ENCODE results near the gene SNAP29.
"Not testable (repeated sequence)": the region's sequence is repeated elsewhere in the genome, so short reads cannot be mapped to it uniquely, and the experiment has no call there.

Gene SNAP29

DNA sequence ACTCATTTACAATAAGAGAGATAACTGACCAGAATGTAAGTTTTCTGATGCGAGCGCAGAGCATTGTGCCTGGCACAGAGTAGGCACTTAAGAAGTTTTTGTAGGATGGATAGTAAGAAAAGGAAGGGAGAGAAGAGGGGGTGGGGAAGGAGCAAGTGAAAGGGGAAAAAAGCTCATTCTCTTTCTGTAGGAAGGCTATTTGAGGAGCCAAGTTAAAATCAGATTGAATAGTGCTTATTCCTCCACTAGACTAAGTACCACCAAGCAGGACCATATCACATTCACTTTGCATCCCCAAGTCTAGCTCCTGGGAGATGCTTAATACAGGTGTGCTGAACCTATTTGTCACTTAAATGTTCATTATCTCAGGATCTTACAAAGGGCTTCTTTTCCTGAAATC lies 44.3 kb downstream of the SNAP29 start:
- DNase-seq, result no peak

DNA sequence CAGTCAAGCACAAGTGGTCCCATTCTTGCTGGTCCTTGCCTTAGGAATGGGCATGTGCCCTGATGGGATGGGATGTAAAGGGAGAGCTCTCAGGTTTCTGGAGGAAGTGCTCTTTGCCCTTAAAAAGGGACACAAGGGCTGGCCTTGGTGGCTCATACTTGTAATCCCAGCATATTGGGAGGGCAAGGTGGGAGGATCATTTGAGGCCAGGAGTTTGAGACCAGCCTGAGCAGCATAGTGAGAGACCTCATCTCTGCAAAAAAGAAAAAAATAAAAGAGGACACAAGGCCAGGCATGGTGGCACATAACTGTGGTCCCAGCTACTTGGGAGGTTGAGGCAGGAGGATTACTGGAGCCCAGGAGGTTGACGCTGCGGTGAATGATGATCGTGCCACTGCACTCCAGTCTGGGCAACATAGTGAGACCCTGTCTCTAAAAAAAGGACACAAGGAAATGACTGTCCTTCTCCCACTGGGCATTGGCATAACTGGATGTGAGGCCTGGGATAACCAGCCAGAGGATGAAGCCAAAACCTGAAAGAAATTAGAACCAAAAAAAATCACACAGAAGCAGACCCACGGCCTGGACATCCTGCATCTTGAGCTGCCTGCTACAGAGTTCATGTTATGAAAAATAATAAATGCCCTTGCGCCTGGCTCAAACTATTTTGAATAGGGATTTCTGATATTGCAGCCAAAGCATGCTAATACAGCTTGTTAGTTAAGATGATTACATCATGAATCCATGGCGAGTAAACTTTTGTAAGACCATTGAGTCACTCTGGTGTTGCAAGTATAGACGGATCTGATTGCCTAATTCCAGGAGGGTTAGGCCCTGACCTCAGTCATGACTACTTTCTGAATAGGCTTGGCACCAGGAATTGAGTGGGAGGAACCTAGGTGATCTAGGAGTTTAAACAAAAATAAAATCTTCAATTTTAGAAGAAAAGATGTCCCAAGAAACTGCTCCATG lies 45.5 kb downstream of the SNAP29 start:
- peak; percentile 98 for DNase-seq

DNA sequence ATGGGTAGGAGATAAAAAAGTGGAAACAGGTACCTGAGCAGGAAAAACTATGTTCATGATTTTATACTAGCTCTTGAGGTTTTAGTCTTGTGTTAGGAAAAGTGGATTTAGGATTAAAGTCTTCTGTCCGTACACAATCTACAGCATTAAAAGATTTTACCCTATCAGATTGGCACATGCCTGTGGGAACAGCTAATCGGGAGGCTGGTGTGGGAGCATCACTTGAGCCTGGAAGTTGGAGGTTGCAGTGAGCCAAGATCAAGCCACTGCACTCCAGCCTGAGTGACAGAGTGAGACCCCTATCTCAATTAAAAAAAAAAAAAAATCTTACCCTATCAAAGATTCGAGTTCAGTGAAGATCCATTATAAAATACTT lies 46.2 kb downstream of the SNAP29 start:
- DNase-seq, result no peak

DNA sequence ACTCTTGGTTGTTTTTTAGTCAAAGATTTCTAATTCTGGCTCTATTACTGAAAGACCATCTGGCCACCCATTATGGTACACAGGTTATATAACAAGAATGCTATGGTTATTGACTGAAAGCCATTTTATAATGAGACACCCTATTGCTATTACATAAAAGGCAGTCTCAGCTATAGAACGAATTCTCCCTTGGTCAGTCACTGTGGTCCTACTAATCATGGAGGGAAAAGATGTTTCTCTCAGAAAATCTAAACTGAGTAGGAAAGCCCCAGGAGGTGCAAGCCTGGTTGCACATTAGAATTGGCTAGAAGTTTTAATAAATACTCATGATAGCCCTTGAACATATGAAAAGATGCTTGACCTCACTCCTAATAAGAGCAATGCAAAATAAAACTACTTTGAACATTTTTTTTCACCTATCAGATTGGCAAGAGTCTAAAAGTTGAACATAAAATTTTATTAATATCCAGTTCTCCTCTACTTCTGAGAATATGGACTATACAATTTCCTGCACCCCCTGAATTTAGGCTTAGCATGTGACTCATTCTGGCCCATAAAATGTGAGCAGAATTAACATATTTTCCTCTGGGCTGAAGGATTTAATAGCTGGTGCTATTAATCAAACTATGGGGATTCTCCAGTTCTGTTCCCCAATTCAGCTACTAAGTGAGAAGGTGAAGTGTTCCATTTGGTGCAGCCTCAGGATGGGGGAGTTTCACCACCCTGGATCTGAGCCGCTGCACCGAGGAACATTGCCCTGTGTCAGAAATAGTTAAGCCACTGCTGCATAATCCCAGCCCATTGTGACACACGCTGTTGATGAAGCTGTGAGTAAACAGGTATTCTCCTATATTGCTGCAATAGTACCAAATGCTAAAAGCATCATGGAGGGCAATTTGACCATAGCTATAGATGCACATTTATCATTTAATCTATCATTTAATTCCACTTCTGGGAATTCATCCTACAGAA lies 46.9 kb downstream of the SNAP29 start:
- DNase-seq, result no peak

DNA sequence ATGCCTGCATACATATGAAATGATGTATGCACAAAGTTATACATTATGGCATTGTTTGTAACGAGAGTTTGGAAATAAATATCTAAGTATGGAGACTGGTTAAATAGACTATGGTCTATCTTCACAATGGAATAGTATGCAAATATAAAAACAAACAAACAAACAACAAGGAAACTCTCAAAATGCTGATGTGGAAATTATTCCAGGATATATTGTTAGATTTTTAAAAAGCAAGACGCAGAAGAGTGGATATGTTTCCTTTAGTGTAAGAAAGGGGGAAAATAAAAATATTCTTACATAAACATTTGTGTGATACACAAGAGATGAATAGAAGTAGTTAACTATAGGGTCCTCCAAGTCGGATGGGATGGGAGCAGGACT lies 47.6 kb downstream of the SNAP29 start:
- DNase-seq, result no peak

DNA sequence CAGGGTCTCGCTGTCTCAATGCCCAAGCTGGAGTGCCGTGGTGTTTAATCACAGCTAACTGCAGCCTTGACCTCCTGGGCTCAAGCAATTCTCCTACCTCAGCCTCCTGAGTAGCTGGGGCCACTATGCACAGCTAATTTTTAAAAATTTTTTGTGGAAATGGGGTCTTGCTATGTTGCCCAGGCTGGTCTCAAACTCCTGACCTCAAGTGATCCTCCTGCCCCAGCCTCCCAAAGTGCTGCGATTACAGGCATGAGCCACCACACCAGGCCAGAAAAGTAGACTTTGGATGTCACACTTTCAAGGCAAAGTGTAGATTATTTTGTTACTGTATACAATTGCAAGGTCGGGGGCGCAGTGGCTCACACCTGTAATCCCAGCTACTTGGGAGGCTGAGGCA lies 49.9 kb downstream of the SNAP29 start:
- DNase-seq, result not testable (repeated sequence)

DNA sequence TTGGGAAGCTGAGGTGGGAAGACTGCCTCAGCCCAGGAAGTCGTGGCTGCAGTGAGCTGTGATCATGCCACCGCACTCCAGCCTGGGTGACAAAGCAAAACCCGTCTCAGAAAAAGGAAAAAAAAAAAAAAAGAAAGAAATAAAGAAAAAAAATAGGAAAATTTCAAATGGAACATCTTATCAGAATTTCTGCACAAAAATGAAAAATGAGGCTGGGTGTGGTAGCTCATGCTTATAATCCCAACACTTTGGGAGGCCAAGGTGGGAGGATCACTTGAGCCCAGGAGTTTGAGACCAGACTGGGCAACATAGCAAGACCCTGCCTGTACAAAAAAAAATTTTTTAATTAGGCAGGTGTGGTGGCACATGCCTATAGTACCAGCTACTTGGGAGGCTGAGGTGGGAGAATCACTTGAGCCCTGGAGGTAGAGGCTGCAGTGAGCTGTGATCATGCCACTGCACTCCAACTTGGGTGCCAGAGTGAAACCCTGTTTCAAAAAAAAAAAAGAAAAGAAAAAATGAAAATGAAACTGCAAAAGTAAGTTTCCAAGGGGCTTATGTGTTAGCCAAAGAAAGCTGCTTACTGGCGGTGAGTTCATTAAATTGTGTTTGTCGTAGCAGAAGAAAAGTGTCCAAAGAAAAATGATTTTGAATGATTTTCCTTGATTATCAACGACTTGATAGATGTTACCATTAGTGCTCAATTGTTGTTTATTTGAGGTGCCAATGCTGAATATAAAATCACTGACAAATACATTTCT lies 50.9 kb downstream of the SNAP29 start:
- no peak for DNase-seq

DNA sequence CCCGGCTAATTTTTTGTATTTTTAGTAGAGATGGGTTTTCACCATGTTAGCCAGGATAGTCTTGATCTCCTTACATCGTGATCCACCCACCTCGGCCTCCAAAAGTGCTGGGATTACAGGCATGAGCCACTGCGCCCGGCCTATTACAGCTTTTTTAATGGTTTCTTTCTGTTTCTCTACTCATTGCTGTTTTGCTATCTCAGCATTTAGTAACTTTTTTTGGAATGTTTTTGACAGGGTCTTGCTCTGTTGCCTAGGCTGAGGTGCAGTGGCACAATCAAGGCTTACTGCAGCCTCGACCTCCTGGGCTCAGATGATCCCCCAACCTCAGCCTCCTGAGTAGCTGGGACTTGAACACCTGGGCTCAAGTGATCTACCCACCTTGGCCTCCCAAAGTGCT lies 53.7 kb downstream of the SNAP29 start:
- no peak for DNase-seq

DNA sequence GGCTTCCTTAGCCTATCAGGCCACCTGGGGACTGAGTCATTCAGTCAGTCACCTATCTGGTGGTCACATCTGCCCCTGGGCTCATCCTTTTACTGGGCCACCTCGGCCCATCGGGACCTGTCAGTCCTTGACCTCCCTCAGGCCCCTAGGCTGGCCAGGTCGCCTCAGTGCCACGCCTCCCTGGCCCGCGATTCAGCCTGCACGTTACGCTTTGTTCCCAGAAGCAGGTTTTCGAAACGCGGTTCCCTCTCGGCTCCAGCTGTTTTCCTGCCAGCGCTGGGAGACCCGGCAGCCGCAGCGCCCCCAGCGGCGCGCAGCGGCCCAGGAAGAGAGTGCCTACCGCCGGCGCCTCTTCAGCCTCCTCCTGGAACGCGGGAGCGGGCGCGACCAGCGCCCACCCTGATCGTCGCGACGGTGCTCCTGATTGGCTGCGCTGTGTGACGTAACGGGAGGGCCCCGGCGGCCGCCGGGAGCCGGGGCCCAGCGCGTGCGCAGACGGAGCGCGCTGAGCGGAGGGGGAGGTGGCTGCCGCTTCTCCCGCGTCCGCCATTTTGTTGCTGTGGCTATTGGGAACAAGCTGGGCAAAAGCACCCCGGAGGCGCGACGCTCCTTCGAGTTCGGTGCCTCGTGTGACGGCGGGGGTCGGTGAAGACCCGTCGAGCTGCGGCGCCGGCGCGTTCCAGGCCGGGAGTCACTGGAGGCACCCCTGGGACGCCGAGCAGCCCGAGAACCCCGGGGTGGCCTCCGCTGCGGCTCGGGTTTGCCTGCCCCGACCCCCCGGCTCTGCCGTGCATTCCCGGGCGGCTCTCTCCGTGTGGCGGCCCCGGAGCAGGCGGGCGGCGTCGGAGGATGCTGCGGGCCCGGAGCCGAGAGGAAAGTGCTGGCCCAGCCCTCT lies 58.4 kb downstream of the SNAP29 start, which contains the start of gene CRKL:
Gene CRKL (plus strand): TSS at position 492 of the 895 bp plus-strand sequence. CDS start 528 bp downstream, outside the sequence.
- peak; percentile 98 for DNase-seq

DNA sequence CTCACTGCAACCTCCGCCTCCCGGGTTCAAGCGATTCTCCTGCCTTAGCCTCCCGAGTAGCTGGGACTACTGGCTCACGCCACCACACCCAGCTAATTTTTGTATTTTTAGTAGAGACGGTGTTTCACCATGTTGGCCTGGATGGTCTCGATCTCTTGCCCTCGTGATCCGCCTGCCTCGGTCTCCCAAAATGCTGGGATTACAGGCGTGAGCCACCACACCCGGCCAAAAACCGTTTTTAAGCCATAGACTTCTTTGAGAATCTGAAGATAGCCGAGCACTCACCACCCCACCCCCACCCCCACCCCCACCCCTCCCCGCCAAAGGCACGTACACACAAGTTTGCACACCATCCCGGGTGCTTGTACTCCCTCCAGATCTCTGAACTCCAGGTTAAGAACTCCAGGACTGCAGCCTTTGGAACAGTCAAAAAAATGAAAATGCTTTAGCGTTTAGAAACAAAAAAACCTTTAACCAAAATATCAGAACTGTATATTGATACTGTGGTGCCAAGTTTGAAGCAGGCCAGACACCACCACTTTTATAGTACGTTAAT lies 59.9 kb downstream of the SNAP29 start:
- DNase-seq, result no peak

DNA sequence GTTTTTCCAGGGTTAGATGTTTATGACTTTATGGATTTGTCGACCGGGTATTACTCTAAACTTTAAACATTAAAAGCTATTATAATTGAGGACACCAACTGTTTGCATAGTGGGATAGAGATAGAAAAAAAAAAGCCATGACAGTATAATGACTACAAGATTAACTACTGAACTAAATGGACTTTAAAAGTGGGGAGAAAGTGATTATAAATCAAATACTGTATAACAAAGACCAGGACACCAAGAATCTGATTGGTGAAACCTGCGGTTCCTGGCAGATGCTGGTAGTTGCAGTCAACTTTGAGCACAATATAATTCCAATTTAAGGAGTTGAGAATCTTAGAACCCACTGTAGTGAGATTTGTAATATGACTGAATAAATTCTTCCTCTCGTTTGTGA lies 60.9 kb downstream of the SNAP29 start:
- no peak for DNase-seq

DNA sequence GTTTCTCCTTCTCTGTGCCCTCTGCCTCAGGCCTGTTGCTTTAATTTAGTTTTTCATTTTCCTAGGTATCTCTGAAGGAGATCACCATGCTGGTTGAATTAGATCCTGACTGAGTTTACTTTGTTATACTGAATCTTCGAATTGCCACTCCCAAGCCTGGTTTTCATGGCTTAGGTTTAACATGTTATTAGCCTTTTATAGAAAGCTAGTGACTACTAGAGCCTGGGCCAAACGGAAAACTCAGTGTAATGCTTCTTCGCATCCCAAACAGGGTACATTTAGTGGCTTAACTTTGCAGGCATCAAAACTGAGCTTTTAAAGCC lies 62.0 kb downstream of the SNAP29 start:
- DNase-seq, result no peak

DNA sequence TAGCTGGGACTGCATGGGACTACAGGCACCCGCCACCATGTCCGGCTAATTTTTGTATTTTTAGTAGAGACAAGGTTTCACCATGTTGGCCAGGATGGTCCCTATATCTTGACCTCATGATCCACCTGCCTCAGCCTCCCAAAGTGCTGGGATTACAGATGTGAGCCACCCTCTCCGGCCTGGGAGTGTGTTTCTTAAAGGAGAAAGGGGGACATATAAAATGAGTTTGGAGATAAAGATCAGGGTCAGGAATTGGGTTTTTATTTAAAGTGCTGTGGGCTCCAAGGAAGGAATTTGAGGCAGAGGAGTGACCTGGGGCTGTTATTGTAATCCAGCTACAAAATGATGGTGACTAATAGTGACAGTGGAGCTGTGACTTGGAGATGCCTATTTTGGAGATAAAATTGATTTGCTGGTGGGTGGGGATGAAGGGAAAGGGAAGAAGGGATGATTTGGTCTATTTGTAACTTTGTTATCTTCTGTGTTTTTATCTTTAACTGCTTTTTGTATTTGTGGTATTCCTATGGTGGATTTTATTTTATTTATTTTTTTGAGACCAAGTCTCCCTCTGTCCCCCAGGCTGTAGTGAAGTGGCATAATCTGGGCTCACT lies 63.4 kb downstream of the SNAP29 start:
- no peak for DNase-seq

DNA sequence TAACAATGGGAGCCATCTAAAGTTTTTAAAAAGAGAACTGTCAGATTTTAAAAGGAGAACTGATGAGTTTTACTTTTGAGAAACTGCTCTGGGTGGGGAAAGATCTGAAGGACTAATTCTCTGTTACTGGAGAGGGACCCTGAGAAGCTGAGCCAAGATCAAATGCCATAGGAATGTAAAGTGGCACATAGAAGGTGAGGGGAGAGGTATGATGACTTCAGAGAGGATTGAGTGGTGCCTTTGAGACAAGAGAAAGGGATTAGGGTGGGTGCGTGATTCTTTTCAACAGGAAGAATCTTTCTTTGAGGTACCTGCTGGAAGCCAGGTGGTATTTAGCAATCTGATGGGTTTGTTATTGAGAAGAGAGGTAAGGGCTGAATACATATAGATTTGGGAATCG lies 67.4 kb downstream of the SNAP29 start:
- peak; percentile 12 for DNase-seq

DNA sequence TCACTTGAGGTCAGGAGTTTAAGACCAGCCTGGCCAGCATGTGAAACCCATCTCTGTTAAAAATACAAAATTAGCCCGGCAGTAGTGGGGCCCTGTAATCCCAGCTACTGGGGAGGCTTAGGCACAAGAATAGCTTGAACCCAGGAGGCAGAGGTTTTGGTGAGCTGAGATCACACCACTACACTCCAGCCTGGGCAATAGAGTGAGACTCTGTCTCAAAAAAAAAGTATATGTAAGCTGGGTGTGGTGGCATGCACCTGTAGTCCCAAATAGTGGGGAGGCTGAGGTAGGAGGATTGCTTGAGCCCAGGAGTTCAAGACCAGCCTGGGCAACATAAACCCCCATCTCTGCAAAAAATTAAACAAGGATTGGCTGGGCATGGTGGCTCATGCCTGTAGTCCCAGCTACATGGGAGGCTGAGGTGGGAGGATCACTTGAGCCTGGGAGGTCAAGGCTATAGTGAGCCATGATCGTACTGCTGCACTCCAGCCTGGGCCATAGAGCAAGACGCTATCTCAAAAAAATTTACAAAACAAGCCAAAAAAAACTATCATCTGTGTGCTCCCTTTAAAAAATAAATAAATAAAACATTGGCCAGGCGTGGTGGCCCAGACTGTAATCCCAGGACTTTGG lies 69.2 kb downstream of the SNAP29 start:
- no peak for DNase-seq

DNA sequence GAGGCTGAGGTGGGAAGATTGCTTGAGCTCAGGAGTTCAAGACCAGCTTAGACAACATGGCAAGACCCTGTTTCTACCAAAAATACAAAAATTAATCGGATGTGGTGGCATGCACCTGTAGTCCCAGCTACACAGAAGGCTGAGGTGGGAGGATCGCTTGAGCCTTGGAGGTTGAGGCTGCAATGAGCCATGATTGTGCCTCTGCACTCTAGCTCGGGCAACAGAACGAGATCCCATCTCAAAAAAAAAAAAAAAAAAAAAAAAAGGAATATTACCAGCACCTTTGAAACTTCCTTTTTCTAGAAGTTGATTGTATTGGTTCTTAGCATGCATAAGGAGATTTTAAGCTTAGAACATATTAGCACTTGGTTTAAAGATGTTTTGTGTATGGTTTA lies 69.8 kb downstream of the SNAP29 start:
- no peak for DNase-seq

DNA sequence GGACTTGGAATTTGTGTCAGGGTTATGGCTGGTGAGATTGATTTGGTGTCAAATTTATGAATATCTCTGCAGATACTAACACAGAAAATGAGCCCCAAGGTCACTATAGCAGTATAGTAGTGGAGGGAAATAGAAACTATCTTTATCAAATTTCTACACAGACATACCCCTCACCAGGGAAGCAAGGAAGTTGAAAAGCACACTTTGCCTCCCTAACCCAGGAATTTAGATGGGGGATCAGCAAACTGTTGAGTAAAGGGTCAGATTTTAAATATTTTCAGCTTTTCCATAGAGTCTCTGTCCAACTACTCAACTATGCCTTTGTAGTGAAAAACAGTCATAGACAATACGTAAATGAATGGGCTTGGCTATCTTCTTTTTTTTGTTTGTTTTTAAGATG lies 71.2 kb downstream of the SNAP29 start:
- DNase-seq, result no peak

DNA sequence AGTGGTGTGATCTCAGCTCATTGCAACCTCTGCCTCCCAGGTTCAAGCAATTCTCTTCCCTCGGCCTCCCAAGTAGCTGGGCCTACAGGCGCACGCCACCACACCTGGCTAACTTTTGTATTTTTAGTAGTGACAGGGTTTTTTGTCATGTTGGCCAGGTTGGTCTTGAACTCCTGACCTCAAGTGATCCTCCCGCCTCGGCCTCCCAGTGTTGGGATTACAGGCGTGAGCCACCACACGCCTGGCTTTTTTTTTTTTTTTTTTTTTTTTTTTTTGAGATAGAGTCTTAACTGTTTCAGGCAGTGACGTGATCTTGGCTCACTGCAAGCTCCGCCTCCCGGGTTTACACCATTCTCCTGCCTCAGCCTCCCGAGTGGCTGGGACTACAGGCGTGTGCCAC lies 71.6 kb downstream of the SNAP29 start:
- not testable (repeated sequence) for DNase-seq

DNA sequence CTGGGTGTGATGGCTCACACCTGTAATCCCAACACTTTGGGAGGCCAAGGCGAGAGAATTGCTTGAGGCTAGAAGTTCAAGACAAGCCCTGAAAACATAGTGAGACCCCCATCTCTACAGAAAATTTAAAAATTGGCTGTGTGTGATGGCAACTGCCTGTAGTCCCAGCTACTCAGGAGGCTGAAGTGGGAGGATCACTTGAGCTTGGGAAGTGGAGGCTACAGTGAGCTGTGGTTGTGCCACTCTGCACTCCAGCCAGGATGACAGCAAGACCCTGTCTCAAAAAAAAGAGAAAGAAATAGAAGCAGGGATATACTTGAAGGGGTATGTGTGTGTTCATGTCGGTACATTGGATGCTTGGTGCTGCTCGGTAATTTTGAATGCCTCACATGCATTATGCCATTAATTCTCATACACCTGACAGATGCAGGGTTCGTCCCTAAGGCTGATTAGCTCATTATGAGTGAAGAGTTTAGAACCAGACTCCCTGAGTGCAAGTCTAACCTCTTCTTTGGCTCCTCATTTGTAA lies 72.4 kb downstream of the SNAP29 start:
- no peak for DNase-seq

DNA sequence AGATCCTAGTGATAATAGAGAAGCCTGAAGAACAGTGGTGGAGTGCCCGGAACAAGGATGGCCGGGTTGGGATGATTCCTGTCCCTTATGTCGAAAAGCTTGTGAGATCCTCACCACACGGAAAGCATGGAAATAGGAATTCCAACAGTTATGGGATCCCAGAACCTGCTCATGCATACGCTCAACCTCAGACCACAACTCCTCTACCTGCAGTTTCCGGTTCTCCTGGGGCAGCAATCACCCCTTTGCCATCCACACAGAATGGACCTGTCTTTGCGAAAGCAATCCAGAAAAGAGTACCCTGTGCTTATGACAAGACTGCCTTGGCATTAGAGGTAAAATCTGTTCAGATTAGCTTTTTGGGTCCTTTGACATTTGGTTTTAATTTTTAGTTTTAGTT lies 75.1 kb downstream of the SNAP29 start:
- no peak for DNase-seq
